Measurements from ENCODE around the gene PPP3R2.
A peak's percentile ranks its signal among the peaks of the same experiment; 100 is the strongest.
"Not testable (repeated sequence)": the region's sequence is repeated elsewhere in the genome, so short reads cannot be mapped to it uniquely, and the experiment has no call there.

Gene PPP3R2

GRCh38 chr9:101567725-101568350 lies 26.9 kb downstream of the PPP3R2 start:
- in situ Hi-C loops (cut with HindIII; ENCODE audit: low sequenced_read_pairs): no loop called here
- no peak overlapping the region for H3K4me3 ChIP-seq (ENCODE audit: low read depth, low read length)
- no peak for TF ChIP-seq CTCF (IDR thresholded peaks at IDR 0.05; ENCODE audit: low read depth, low read length, missing control alignments)
- no peak for DNase-seq (ENCODE audit: low read depth)

- peak; percentile 60 for TF ChIP-seq CTCF (IDR thresholded peaks at IDR 0.05; ENCODE audit: low read depth, low read length, missing control alignments)
- in situ Hi-C loops (cut with HindIII; ENCODE audit: low sequenced_read_pairs): no loop called here
- no peak overlapping the region for H3K4me3 ChIP-seq (ENCODE audit: low read depth, low read length)
- DNase-seq (ENCODE audit: low read depth): peak; percentile 19
Observed at GRCh38 chr9:101566904-101567724, 27.7 kb downstream of the PPP3R2 start.

DNA sequence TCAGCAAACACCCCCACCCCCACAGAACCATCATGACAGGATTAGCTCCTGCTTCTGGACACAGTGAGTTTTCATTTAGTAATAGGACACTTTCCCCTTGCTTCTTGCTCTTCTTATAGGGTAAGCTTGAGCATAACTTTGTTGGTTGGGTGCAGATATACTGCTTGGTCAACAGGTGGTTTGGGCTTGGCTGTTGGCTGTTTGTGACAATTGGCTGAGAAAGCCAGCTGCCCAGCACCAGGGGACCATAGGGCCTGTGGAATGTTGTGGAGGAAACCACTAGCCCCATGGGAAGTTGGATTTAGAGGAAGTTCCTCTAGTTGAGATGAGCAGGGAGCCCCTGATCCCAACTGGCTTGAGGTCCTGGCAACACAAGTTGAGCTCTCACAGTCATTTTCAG lies 30.5 kb downstream of the PPP3R2 start:
- DNase-seq (ENCODE audit: low read depth): no peak
- in situ Hi-C loops (cut with HindIII; ENCODE audit: low sequenced_read_pairs): no loop called here
- TF ChIP-seq CTCF (IDR thresholded peaks at IDR 0.05; ENCODE audit: low read depth, low read length, missing control alignments): no peak
- H3K4me3 ChIP-seq (ENCODE audit: low read depth, low read length): no peak overlapping the region

GRCh38 chr9:101562966-101563365 lies 31.8 kb downstream of the PPP3R2 start:
- no peak for DNase-seq (ENCODE audit: low read depth)
- in situ Hi-C loops (cut with HindIII; ENCODE audit: low sequenced_read_pairs): no loop called here
- no peak for TF ChIP-seq CTCF (IDR thresholded peaks at IDR 0.05; ENCODE audit: low read depth, low read length, missing control alignments)
- no peak overlapping the region for H3K4me3 ChIP-seq (ENCODE audit: low read depth, low read length)

DNA sequence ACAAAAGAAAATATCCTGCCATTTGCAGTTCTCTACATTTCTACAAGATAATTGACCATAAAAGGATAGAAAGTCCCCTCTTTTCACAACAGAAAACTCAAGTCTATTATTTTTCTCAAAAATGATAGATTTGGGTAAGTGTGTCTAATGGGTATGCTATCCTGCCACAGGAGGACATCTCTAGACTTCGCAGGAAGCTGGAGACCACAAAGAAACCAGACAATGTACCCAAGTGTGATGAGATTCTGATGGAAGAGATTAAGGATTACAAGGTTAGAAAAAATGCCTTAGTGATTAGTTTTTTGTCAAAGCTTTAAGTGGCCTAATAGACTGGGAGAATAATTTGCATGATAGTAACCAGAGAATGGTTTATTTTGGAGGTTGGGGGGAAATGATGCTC lies 33.0 kb downstream of the PPP3R2 start:
- in situ Hi-C loops (cut with HindIII; ENCODE audit: low sequenced_read_pairs): no loop called here
- no peak for TF ChIP-seq CTCF (IDR thresholded peaks at IDR 0.05; ENCODE audit: low read depth, low read length, missing control alignments)
- no peak overlapping the region for H3K4me3 ChIP-seq (ENCODE audit: low read depth, low read length)
- no peak for DNase-seq (ENCODE audit: low read depth)

- TF ChIP-seq CTCF (IDR thresholded peaks at IDR 0.05; ENCODE audit: low read depth, low read length, missing control alignments): peak; percentile 15
- in situ Hi-C loops (cut with HindIII; ENCODE audit: low sequenced_read_pairs): not testable (repeated sequence)
Observed at GRCh38 chr9:101549472-101550098, 45.2 kb downstream of the PPP3R2 start.

More at GRCh38 chr9:101549472-101550098, 45.2 kb downstream of the PPP3R2 start:
- not testable (repeated sequence) for H3K4me3 ChIP-seq (ENCODE audit: low read depth, low read length); DNase-seq (ENCODE audit: low read depth)
